ENCODE results near the gene ITGB3BP. TPM values are rescaled to one million over a fixed set of nuclear protein-coding genes. Genes with fewer than 3 reads are reported as not detected.

Gene ITGB3BP
- total and polyA plus RNA-seq, 2 donors: 10.9 to 96.1 TPM

Small RNA genes within 50 kb of the gene (small RNA-seq; reads per million reads assigned to genes)
- gene RF02105 (not detected), gene RF02106 (not detected), gene RF02107 (not detected), gene RF02108 (not detected), gene RF02109 (not detected), gene RF02110 (not detected), gene RN7SL488P (not detected), gene RNU7-123P (not detected)

Other genes starting within 250 kb of the ITGB3BP start
- gene FOXD3, start 200.7 kb downstream of the ITGB3BP start, total RNA-seq: 2.9 TPM
- 1.1 TPM for gene FOXD3, start 200.7 kb downstream of the ITGB3BP start, polyA plus RNA-seq
- gene ALG6, start 155.6 kb downstream of the ITGB3BP start, total RNA-seq: 40.4 TPM
- gene ALG6, start 155.6 kb downstream of the ITGB3BP start, polyA plus RNA-seq: 6.9 TPM
- gene EFCAB7, start 300 bp upstream of the ITGB3BP start, total RNA-seq: 30.4 TPM
- 4.4 TPM for gene EFCAB7, start 300 bp upstream of the ITGB3BP start, polyA plus RNA-seq
- gene PGM1, start 70.2 kb upstream of the ITGB3BP start, total RNA-seq: 61.4 TPM
- gene PGM1, start 70.2 kb upstream of the ITGB3BP start, polyA plus RNA-seq: 52.7 TPM